NCI-H2196 treated with DMSO at 0.1 percent for 48 hours (cell line): Measurements from ENCODE around the gene HEATR3.
A peak's percentile ranks its signal among the peaks of the same experiment; 100 is the strongest.
"Not testable (repeated sequence)": the region's sequence is repeated elsewhere in the genome, so short reads cannot be mapped to it uniquely, and the experiment has no call there.

Source experiments
- DNase-seq: peaks from one replicate; lab custom pipeline; 2025; ENCODE audit not compliant: unreplicated experiment; lab: John Stamatoyannopoulos, UW

HEATR3 gene

DNA sequence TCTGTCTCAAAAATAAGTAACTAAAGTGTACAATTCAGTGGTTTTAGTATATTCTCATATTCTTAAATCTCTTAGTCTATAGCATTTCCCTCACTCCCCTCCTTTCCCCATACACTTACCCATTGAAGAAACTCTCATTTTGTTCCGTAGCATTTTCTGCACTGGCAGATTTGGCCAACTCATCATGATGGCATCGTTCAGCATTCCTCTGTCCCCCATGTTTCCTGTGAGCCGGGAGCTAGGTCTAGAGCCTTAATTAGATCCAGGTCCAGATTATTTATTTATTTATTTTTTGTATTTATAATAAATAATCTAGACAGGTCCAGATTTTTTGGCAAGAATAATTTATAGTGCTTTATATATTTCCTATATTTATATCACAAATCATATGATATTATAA, 31.0 kb downstream of the HEATR3 start:
- DNase-seq = no peak

DNA sequence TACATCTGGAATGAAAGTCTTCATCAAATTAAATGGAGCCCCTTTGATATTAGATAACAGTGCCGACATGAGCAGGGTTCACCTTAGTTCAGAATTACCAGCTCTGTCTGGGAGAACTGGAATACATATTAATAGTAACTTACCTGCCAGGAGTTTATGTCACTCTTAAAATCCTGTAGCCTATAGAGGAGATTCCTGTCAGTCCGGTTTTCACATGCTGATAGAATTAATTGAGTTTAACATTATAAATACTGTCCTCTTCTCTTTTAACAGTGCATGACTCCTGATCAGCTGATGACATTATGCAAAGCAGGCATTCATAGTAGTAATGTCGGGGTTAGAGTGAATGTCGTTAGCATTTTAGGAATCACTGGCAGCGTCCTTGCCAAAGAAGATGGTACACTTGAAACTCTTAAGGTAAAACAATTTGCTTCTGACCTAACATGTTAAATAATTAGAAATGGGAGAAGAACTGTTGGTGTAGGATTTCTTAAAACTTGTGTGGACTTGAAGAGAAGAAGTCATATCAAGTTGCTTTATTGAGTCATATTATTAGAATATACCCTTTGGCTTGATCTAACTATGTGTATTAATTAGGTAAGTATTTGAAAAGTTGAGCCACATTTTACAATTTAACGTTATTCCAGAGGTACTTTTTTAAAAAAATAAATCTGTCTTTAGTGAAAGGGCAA, 34.3 kb downstream of the HEATR3 start:
- DNase-seq = no peak

DNA sequence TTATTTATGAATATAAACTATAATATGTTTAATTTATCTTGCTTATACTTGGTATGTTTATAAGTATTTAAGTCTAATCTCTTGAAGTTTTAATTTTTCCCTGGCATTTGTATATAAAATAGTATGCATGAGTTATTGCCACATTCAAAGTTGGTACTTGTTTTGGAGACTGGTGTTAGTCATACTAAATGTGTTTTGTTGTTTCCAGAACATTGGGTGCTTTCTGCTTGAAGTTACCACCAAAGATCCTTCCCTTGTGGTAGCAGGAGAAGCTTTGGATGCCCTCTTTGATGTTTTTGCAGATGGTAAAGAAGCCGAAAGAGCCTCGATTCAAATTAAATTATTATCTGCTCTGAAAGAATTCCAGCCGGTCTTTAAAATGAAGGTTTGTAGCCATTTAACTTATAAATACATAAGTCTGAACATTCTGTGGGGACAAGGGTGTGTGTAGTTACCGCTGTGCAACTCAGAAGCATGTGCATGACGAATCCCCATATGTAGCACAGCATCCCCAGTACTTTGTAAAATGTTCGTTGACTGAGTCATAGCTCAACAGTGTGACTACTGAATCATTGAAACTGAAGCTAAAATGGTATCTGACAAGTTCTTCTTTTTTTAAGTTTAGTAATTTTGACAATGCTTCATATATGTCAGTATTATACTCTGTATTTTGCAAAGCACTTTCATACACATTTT, 36.4 kb downstream of the HEATR3 start:
- DNase-seq = no peak

DNA sequence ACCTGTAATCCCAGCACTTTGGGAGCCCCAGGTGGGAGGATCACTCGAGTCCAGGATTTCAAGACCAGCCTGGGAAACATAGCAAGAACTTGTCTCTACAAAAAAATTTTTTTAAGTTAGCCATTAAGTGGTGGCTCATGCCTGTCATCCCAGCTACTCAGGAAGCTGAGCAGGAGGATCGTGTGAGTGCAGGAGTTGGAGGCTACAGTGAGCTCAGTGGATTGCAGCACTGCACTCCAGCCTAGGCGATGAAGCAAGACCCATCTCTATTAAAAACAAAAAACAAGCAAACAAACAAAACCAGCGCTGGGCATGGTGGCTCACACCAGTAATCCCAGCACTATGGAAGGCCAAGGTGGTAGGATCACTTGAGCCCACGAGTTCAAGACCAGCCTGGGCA, 38.0 kb downstream of the HEATR3 start:
- DNase-seq = no peak

DNA sequence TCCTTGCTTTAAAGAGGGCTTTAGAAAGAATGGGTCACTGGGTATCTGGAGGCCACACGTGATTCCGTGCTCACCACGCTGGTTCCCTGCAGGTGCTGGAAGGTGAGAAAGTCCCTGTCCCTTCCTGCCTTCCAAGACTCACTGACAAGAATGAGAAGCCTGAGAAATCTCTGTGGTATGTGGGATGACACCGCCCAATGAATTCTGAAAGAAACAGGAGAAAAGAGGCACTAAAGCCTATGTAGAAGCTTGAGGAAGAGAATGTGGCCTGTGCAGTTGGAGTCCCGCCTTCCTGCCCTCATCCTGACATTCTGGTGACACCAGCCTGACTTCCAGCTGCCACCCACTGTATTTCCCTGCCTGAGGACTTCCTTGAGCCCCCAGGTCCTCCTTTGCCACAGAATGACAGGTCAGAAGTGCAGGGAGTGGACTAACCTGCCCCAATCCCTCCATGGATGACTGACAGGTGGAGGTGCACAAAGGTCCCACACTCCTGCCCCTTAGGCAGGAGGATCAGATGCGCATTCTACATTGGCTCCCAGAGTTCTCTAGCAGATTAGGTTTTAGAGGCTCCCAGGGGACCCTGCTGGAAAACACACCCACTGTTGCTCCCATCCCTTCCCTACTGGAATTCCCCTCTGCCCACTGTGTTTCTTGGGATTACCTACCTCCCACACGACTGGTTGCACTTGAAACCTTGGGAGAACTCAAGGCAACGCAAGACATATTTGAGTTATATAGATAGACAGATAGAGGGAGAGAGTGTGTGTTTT, 48.8 kb downstream of the HEATR3 start:
- DNase-seq = no peak

DNA sequence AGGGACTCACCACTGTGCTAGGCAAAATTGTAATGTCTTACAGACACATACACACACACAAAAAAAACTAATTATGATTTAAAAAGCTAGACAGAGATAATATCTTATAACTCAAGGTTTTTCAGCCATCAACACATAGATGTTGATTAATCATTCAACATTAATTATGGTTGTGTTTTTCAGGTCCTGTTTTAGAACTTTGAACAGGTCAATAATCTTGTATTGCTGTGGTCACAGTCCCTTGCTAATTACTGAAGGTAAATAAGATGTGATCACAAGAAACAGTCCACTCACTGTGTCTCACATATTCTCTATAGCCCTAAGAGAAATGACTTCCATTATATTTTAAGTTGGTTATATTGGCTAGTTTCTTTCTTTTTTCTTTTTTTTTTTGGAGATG, 54.9 kb downstream of the HEATR3 start:
- DNase-seq = no peak

DNA sequence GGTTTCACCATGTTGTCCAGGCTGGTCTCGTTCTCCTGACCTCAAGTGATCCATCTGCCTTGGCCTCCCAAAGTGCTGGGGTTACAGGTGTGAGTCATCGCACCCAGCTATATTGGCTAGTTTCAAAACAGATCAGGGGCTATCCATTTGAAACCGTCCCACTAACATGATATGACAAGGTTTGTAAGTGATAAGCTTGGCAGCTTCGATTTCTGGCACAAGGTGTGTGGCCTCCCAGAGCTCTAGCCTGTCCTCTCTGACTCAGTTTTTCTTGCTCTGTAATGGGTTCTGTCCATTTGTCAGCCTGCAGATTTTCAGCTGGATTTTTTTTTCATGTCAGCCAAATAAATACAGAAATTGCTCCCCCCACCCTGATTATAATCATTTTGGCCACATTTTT, 55.5 kb downstream of the HEATR3 start:
- no peak for DNase-seq

DNA sequence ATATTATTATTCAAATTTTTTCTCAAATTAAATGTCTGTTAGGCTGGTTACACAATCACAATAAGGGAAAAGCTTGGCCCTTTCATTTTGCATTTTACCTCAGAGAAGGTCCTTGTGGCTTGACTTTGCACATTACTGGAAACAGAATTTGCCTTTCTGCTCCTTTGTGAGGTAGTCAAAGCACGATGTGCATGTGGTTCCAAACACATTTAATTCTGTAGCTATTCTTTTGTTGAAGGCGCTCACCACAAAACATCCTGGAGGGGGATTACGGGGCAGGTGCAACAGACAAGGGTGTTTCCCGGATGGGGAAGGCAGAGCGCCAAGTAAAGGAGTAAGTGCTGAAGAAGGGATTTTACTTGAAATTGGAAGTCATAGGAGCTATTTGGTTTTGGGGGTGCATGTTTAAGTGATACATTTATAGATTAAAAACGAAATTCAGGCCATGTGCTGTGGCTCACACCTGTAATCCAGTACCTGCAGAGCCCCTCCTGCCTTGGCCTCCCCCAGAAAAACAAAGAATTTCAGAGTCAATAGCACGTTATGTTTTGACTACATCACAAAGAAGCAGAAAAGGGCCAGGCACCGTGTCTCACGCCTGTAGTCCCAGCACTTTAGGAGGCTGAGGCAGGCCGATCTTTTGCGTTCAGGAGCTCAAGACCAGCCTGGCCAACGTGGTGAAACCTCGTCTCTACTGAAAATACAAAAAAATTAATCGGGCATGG, 56.1 kb downstream of the HEATR3 start:
- peak; percentile 3 for DNase-seq

DNA sequence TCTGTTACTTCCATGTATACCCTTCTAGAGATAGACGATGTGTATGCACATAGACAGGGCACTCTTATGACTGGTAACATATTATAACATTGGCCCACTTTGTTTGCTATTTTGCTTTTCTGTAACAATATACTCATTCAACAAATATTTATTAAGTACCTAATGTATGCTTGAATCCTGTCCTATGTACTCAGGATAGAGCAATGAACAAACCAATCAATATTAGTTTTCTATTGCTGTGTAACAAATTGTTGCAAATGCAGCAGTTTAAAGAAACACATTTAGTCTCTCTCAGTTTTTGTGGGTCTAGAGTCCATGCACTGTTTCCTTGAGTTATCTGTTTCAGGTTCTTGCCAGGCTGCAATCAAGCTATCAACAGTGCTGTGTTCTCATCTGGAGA, 57.6 kb downstream of the HEATR3 start:
- DNase-seq = no peak

DNA sequence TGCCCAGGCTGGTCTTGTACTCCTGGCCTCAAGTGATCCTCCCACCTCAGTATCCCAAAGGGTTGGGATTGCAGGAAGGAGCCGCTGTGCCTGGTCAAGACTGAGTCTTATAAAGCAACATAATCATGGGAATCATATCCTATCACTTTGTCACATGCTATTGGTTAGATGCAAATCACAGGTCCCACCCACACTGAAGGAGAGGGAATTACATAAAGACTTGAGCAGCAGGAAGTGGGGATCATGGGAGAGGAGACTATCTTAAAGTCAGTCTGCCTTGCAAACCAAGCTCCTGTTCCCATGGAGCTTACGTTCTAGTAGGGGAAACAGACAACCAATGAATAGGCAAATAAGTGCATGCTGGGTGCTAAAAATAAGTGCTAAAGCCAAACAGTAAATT, 59.0 kb downstream of the HEATR3 start:
- no peak for DNase-seq

DNA sequence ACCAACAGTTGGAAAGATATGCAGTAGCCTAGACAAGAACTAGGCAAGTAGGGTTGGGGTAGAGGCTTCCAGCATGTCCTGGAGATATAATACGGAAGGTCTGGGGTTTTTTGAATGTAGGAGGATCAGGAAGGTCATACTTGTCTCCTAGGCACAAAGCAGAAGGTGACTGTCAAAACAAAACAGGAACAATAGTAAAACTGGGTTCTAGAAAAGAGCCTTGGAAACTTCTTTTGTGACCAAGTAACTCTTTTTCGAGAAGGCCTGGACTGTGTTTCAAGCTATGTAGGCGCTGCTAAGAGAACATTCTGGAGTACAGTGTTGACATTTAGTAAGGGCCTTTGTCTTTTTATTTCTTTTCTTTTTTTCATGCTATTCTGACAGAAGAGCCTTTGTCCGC, 60.4 kb downstream of the HEATR3 start:
- DNase-seq = no peak

DNA sequence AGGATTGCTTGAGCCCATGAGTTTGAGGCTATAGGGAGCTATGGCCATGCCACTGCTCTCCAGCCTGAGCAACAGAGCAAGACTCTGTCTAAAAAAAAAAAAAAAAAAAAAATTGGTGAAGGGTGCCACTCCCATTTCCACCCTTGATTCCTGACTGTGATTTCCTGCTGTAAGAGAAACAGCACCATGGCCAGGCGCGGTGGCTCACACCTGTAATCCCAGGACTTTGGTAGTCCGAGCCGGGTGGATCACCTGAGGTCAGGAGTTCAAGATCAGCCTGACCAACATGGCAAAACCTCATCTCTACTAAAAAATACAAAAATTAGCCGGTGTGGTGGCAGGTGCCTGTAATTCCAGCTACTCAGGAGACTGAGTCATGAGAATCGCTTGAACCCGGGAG, 66.8 kb downstream of the HEATR3 start:
- not testable (repeated sequence) for DNase-seq

DNA sequence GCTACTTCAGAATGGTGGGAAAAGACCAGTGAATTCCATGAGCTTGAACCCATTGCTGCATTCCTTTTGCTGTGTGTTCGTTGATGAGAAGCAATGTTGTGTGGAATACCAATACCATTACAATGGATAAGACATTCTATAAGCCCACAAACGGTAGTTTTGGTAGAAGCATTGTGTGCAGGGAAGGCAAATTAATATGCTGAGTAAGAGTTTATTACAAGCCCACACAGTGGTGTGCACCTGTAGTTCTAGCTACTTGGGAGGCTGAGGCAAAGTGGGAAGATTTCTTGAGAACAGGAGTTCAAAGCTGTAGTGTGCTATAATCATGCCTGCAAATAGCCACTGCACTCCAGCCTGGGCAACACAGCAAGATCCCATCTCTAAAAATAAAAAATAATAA, 67.4 kb downstream of the HEATR3 start:
- DNase-seq = no peak

DNA sequence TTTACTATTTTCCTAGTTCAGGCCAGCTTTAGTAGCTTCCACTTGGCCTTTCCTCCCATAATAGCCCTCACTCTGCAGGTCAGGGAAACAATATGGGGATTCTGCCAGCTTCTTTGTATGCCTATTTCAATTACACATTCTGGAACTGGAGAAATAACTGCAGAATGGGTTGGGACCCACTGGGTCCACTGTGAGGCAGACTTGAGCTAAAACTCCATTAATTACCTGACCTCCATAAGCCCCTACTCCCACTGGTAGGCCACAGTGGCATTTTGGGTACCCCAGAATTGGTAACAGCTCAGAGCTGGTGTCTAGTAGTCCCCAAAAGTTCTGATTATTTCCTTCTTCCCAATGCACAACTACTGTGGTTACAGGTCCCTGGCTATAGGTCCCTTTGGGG, 70.6 kb downstream of the HEATR3 start:
- no peak for DNase-seq

DNA sequence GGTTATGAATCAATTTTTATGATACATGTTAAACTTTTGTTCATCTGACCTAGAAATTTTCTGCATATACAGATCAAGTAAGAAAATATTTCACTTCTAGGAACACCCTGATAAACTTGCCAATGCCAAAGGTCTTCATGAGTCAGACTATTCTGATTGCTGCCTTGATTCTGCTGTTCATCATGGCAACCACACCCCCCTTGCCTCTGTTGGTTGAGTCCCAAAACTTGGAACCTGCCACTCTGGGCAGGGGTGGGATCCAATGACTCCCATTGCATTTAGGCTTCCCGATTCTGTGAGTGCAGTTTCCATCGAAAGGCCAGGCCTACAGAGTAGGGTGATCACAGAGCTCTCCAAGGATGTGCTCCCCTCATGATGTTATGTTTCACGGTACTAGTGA, 71.5 kb downstream of the HEATR3 start:
- DNase-seq = no peak

DNA sequence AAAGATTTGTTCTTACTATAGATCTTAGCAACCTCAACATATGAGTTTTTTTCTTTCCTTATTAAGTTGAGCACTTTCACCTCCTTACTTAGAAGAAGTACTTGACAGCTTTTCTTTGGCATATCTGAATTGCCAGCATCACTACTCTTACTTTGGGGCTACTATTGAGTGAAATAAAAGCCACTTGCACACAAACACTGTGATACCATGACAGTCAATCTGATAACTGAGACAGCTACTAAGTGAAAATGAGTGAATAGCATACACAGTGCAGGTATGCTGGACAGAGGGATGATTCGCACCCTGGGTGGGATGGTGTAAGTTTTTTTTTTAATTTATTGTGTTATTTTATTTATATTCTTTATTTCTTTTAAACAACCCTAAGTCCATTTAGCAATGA, 73.8 kb downstream of the HEATR3 start:
- no peak for DNase-seq

DNA sequence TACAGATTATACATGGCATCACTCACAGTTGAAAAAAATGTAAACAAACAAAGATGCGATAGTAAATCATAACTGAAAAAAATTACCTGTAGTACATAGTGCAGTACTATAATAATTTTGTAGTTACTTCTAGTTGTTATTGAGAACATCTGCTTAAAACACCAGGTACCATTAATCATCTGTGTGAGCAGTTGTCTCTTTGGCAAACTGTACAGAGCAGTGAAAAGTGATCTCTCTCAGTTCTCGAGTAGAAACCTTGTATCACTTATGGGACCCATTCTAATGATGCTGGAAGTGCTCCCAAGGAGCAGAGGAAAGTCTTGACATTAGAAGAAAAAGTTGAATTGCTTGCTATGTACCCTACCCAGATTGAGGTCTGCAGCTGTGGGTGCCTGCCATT, 78.4 kb downstream of the HEATR3 start:
- DNase-seq = no peak

DNA sequence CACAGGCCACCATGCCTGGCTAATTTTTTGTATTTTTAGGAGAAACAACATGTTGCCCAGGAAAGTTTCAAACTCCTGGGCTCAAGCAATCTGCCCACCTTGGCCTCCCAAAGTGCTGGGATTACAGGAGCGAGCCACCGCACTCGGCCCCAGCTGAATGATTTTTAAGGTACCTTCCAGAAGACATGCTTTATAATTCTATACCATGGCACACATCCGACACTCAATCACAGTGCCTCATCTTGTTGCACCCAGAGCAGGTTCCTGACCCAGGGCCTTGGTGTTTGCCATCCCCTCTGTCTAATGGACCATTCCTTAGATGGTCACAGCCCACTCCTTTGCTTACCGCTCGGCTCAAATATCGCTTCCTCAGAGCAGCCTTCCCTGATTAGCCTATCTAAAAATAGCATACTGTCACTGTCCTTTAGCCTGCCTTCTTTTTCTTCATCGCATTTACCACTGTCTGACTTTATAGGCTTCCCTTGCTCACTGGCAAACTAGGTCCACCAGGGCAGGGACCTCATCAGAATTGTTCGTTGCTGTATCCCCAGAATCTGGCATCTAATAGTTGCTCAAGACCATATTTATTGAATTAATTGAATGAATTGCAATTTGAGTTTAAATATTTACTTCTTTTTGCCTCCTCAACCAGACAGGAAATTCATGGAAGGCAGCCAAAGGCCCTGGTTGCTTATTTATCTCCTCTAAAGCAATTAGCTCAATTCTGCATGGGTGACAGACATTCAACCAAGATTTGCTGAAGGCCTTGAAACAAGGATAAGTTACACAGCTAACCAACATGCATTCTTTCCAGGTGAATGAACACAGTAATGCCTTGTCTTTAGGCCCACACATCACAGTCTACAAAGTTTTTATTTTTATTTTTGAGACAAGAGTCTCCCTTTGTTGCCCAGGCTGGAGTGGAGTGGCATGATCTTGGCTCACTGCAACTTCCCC, 81.0 kb downstream of the HEATR3 start:
- no peak for DNase-seq

DNA sequence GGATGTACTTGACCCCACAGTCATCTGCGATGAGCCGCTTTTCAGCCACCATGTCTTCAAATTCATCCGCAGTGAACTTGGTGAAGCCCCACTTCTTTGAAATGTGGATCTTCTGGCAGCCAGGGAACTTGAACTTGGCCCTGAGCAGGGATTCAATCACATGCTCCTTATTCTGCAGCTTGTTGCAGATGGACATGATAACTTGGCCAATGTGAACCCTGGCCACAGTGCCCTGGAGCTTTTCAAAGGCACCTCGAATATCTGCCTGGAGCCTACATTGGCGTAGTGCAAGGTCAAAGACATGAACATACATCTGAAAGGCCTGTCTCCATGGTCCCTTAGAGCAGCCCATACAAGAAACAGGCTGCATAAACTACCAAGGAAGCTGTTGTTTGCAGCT, 85.6 kb downstream of the HEATR3 start:
- no peak for DNase-seq

DNA sequence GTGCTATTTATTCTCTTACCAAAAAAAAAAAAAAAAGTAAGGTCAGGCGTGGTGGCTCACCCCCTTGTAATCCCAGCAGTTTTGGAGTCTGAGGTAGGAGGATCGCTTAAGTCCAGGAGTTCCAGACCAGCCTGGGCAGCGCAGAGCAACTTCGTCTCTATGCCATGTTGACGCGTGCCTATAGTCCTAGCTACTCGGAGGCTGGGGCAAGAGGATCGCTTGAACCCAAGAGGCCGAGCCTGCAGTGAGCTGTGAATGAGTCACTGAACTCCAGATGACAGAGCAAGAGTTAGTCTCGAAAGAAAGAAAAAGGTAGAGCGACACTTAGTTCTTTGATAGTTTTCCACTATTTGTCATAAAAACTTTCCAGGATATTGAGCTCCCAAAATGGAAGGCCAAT, 86.0 kb downstream of the HEATR3 start:
- no peak for DNase-seq
